ENCODE measurements around the gene MRPS27. TPM values are rescaled to one million over a fixed set of nuclear protein-coding genes. Genes with fewer than 3 reads are reported as not detected.
"Not testable (repeated sequence)": the region's sequence is repeated elsewhere in the genome, so short reads cannot be mapped to it uniquely, and the experiment has no call there.

Gene MRPS27
- total RNA-seq, 1 donor from 2014 or later, result 41.1 TPM

DNA sequence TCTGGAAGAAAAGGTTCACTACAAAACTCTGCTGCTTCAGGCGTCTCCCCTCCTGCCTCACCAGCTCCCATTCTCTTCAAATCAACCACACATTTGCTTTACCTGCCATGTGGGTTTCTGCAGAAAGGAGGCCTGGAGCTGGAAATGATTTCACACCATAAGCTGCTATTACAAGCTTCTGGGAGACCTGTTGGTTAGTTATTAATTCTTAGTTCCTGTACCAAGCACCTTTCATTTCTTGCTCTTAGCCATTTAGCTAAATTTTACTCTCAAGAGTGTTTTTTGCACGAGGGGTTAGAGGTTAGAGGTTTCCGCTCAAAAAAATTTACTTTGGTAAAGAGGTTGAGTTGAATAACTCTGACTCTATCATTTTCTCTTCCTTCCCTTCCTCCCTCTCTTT, 142.5 kb downstream of the MRPS27 start:
- no peak for DNase-seq (ENCODE audit: low spot score)

DNA sequence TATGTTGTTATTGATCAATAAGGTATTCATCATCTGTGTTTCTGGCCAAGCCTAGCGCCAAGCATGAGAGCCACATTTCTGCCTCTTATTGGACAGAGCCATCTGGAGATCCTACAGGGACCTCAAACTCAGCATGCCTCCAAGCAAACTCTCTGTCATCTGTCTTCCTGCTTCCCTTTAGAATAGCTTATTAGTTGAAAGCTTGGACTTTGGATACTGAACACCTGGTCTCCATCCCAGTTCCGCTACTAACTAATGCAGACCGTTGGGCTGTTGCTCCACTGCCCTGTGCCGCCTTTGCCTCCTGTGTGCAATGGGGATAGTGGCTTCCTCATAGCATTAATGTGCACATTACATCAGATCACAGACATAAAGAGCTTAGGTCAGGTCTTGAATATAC, 147.3 kb downstream of the MRPS27 start:
- DNase-seq (ENCODE audit: low spot score), result no peak

DNA sequence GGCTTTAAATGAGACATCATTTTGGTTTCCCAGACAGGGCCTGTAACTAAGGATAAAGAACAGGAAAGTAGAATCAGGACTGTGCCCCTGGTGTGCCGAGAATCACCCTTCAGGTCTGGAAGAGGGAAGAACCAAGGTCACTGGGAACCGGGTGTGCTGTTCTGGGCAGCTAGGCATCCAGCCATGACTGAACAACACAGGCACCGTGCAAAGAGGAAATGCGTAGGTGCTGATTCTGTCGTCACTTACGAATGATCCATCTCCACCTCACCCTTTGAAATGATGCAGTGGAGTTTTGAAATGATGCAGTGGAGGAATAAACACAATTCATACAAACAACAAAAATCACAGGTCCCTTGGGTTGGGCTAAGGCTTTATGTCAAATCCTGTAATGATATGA, 148.4 kb downstream of the MRPS27 start:
- DNase-seq (ENCODE audit: low spot score), result no peak

DNA sequence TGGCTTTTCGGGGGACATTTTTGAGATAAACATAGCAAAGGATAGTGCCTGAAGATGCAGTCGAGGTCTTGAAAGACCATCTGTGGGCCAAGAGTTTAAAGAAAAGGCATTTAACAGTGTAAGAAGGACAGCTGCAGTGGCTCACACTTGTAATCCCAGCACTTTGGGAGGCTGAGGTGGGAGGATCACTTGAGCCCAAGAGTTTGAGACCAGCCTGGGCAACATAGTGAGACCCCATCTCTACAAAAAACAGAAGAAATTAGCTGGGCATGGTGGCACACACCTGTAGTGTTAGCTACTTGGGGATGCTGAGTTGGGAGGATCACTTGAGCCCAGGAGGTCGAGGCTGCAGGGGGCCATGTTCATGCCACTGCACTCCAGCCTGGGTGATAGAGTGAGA, 148.9 kb downstream of the MRPS27 start:
- not testable (repeated sequence) for DNase-seq (ENCODE audit: low spot score)

DNA sequence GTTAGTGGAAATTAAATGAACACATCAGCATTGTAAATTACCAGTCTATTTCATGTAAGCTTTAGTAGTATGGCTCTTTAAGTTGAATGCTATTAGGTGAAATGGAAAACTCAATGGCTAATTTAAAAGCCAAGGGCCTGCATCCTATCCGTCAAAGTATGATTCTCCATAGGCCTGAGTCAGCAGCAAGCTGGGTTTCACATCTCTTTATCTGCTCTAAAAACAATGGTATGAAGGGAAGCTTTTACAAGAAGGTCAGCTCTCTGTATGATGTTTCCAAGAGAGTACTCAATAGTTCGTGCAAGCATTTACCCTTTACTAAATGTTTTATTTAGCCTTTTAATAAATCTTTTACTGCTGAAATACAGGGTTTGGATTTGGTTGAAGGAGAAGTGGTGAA, 149.9 kb downstream of the MRPS27 start:
- DNase-seq (ENCODE audit: low spot score), result no peak

Small RNA genes within 50 kb of the gene (microRNA-seq; reads per million reads assigned to microRNA genes)
- not detected for gene MIR4803 (ENCODE audit: borderline number of aligned reads)

Other genes with a start within 250 kb of the MRPS27 start
- 121 TPM for gene MAP1B, start 212.8 kb downstream of the MRPS27 start, total RNA-seq
- 7.6 TPM for gene PTCD2, start 133 bp upstream of the MRPS27 start, total RNA-seq
- 13.8 TPM for gene ZNF366, start 187.2 kb upstream of the MRPS27 start, total RNA-seq